NCI-H510A treated with DMSO at 0.1 percent for 48 hours (cell line): ENCODE data around the gene MRPS34.

ENCODE experiments used
- DNase-seq: peaks from one replicate; lab custom pipeline; 2025; lab: John Stamatoyannopoulos, UW

Gene MRPS34

GRCh38 chr16:1781254-1781653 is 8.3 kb upstream of the MRPS34 start:
- no peak for DNase-seq

- DNase-seq, result no peak
These were observed 7.7 kb upstream of the MRPS34 start for GRCh38 chr16:1780677-1781072.

GRCh38 chr16:1779741-1780676 is 7.1 kb upstream of the MRPS34 start:
- DNase-seq, result no peak

- no peak for DNase-seq
These were observed 6.3 kb upstream of the MRPS34 start for GRCh38 chr16:1779234-1779701.

- no peak for DNase-seq
These were observed 5.6 kb upstream of the MRPS34 start for GRCh38 chr16:1778200-1779179.

- DNase-seq, result no peak
These were observed 4.7 kb upstream of the MRPS34 start for GRCh38 chr16:1777375-1778199.

- DNase-seq, result no peak
These were observed 4.0 kb upstream of the MRPS34 start for GRCh38 chr16:1776991-1777374.

- DNase-seq, result no peak
These were observed 3.7 kb upstream of the MRPS34 start for GRCh38 chr16:1776672-1776955.

- no peak for DNase-seq
These were observed 3.1 kb upstream of the MRPS34 start for GRCh38 chr16:1775846-1776671.

- no peak for DNase-seq
These were observed 2.3 kb upstream of the MRPS34 start for GRCh38 chr16:1775006-1775845.

- no peak for DNase-seq
These were observed 1.5 kb upstream of the MRPS34 start for GRCh38 chr16:1774448-1774780.

- DNase-seq, result no peak
These were observed 941 bp upstream of the MRPS34 start for GRCh38 chr16:1773703-1774447.

GRCh38 chr16:1772362-1772907 is 499 bp downstream of the MRPS34 start, which contains the start of gene EME2:
Gene EME2, plus strand, starts transcription at chr16:1772810. Its CDS starts 418 bp downstream, at chr16:1773228.
- no peak for DNase-seq

GRCh38 chr16:1771864-1772361 is 1.0 kb downstream of the MRPS34 start:
- DNase-seq, result no peak

GRCh38 chr16:1771188-1771863 is 1.6 kb downstream of the MRPS34 start, which contains the start of gene NME3:
Gene NME3, minus strand, starts transcription at chr16:1771543. Its CDS starts 9 bp downstream, at chr16:1771534.
- DNase-seq, result peak; percentile 18

GRCh38 chr16:1770328-1771187 is 2.4 kb downstream of the MRPS34 start:
- DNase-seq, result peak; percentile 73
